Activated gamma-delta T cell (primary cell): ENCODE results near the gene FCHSD2.
"Not testable (repeated sequence)": the region's sequence is repeated elsewhere in the genome, so short reads cannot be mapped to it uniquely, and the experiment has no call there.

Experiments
- DNase-seq: peaks from one replicate; lab custom pipeline; 2025; lab: John Stamatoyannopoulos, UW

Gene FCHSD2

GRCh38 chr11:73011126-73011817 lies 130.8 kb downstream of the FCHSD2 start:
- no peak for DNase-seq

DNA sequence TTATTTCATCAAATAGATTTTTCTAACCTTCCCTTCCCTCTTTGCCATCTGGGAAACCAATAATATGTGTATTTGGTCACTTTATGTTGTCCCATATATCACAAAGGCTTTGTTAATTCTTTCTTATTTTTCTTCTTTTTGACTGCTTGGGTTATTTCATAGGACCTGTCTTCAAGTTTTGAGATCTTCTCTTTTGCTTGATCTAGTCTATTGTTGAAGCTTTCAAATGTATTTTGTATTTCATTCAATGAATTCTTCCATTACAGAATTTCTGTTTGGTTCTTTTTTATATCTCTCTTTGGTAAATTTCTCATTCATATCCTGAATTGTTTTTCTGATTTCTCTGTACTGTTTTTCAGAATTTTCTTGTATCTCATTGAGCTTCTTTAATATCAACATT lies 132.1 kb downstream of the FCHSD2 start:
- no peak for DNase-seq

DNA sequence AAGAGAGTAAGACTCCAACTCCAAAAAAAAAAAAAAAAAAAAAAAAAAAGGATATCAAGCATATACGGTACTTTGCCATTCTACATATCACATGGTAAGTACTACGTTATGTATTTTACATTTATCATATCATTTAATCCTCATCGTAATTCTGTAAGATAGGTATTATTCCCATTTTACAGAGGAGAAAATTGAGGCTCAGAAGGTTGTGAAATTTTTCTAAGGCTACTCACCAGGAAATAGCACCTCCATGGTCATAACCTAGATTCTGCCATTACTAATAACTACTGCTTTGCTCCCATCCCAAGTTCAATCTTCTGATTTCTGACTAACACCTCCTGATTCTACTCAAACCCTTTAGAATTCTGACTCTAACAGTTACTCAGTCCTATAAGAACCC lies 138.0 kb downstream of the FCHSD2 start:
- no peak for DNase-seq

DNA sequence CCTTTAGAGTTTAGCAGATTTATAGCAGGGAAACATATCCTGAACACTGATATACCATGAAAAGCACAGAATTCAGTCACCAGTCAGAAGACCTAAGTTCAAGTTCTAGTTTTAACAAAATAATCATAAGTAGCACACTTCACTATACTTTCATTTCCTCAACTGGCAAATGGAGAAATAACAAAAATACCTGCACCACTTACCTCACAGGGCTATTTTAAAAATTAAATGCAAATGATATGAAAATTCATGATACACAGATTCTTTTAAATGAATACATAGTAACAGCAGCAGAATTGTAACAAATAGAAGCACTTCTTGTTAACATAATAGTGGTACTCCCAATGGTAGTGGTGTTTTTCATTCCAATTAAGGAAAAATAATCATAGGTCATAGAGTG lies 139.0 kb downstream of the FCHSD2 start:
- DNase-seq = no peak

DNA sequence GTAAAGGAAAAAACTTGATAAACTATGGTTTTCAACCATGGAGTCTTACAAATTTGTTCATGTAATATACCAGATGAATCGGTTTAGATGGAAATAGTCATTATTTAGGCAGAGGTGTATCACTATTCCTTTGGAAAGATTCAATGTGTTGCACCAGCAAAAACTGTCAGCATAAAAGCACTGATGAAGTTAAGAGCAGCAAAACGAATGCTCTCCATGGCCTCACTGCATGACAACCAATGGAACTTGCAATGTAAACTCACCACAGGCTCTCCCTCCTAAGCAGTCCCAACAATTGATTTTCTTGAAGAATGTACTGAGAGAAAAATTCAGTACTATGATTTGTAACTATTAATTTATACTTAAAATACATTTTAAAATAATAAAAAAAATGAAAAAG lies 139.9 kb downstream of the FCHSD2 start:
- no peak for DNase-seq

DNA sequence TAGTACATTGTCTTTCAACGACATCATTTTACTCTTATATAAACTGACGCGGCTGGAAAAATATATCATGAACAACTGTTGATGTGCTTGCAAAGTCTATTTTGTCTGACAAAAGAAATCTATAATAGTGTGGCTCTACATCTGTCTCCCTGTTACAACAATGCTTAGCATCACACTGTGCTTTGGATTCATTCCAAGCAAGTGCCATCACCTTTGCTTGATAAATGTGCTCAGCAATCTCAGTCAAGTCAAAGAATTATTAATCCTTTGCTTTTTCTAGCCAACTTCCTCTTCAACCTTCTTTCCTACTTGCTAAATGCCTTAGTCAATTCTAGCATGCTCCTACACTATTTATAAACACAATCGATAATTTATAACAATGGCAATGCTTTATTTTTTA lies 140.5 kb downstream of the FCHSD2 start:
- no peak for DNase-seq

- no peak for DNase-seq
Measured at GRCh38 chr11:72998676-72999075, 143.4 kb downstream of the FCHSD2 start.

GRCh38 chr11:72996959-72997358 lies 145.2 kb downstream of the FCHSD2 start:
- DNase-seq = no peak

DNA sequence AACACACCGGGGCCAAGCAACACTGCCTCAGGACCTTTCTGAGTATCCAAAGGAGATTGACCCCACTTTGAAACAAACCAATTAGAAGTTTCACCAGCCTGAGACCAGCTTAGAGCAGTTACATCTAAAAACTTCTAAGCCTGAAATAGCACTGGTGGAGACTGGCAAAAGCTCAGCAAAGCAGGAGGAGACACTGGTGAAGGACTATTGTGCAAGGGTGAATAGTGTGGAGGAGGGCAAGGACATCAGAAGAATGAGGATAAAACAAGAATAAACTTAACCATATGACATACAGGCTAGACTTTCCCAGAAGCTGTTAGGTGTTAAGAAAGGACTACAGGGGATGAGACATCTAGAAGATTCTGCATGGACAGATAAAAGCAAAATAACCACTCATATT lies 152.4 kb downstream of the FCHSD2 start:
- DNase-seq = no peak

DNA sequence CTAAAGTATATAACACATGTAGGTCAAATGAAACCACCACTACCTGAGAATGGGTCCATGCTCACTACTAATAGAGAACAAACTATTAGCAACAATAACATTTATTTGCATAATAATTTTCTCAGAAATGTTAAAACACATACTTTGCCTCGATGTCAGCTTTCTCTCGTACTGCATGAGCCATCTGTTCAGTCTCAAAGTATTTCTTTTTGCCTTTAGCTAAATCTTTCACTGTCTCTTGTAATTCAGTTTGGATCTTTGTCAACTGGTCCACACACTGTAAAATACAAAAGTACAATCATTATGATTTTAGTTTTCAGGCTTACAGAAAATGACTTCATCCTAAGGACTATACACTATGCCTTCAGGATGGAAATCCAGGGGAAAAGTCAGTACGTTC lies 153.3 kb downstream of the FCHSD2 start:
- no peak for DNase-seq

DNA sequence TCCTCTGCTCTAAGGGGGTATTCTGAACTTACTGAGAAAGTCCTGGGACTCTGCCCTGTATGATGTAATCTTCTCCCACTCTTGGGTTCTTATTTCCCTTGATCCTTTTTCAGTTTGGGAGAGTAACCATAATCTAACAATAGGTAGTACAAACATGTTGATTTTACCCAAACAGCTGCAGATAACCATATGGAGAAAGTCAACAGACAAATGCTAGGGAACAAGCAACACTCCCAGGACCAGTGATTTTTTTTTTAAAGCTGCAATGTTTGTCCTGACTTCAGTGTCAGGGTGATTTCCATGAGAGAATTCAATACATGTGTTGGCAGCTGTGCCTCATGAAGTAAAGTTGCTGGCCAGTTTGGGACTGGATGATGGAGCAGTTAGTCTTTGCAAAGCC lies 156.5 kb downstream of the FCHSD2 start:
- no peak for DNase-seq

DNA sequence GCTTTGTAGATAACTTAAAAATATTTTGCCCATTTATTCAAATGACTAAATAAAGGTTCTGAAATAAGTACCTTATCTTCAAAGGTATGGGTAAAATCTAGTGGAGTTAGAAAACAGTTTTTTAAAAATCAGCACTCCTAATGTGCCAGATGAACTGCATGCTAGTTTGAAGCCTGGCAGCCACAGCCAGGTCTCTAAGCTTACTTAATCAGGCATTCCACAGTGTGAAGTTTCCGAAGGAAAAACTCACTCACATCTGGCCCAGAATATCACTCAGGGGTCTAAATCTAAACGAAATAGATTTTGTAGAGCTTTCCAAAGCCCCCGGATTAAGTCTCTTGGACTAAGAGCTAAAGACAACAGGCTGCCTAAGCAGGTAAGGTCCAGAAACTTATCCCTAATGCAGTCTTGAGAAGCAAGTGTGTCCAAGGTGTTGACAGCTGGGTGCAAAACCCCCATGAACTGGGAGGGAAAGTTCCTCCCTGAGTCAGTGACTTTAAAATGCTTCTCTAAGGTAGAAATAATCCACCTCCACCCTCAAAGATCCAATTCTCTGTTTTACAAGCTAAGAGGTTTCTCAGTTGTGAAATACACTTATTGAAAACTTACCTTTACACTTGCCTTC lies 157.6 kb downstream of the FCHSD2 start:
- DNase-seq = no peak

DNA sequence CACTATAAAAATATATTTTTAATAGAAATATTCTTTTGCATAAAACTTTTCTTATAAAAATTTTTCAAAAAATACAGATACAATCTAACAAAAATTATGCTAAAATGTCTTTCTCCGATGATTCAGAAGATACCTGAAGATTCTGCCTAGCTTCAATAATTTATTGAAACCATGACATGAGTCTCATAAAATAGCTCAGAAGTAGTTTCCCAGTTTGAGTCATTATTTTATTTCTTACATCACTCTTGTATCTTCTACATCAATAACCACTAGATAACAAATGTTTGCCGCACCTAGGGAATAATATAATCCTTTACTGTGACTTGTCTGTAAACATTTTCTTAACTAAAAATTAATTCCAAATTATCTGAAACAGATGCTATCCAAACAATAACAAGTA lies 158.6 kb downstream of the FCHSD2 start:
- no peak for DNase-seq

- no peak for DNase-seq
Measured at GRCh38 chr11:72981971-72982685, 160.0 kb downstream of the FCHSD2 start.

DNA sequence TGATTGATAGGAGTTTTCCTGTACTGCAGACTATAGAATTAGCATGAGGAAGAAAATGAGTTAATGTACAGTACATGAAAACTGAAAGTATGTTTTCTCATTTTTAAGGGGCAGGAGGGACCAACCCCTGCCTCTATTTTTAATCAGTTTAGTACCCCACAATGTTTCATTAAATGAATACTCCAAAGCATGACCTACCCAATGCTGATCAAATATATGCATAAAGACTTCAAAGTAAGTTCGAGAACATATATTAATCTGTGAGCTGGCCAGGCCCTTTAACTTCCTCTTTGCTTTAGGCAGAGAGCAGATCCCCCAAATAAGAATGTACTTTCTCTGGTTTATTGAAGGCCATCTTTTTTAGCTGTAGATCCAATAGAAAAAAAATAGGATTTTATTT lies 161.0 kb downstream of the FCHSD2 start:
- DNase-seq = no peak

GRCh38 chr11:72977782-72978181 lies 164.3 kb downstream of the FCHSD2 start:
- not testable (repeated sequence) for DNase-seq

- not testable (repeated sequence) for DNase-seq
Measured at GRCh38 chr11:72976522-72976892, 165.6 kb downstream of the FCHSD2 start.

DNA sequence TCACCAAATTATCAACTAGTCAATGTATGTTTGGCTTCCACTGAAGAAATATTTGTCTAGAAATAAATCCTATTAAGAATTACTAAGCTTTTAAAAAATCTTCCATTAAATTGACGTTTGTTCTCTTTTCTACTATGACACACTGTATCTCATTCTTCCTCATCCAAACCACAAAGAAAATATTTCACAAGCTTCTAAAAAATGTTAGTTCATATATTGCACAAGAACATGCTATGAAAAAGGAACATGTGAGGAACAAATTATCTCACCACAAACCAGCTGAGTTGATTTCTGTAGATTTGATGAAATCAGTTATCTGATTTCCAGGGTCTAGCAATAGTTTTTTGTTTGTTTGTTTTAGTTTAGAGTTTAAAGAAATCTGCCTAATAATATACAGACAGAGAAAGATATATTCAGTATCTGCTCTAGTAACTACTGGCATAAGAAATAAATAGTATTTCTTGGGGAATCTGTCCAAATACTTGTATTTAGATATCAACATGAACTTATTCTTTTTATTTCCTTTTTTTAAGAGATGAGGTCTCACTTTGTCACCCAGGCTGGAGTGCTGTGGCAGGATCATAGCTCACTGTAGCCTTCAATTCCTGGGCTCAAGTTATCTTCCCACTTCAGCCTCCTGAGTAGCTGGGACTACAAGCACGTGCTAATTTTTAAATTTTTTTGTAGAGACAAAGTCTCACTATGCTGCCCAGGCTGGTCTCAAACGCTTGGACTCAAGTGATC lies 166.2 kb downstream of the FCHSD2 start:
- DNase-seq = no peak

DNA sequence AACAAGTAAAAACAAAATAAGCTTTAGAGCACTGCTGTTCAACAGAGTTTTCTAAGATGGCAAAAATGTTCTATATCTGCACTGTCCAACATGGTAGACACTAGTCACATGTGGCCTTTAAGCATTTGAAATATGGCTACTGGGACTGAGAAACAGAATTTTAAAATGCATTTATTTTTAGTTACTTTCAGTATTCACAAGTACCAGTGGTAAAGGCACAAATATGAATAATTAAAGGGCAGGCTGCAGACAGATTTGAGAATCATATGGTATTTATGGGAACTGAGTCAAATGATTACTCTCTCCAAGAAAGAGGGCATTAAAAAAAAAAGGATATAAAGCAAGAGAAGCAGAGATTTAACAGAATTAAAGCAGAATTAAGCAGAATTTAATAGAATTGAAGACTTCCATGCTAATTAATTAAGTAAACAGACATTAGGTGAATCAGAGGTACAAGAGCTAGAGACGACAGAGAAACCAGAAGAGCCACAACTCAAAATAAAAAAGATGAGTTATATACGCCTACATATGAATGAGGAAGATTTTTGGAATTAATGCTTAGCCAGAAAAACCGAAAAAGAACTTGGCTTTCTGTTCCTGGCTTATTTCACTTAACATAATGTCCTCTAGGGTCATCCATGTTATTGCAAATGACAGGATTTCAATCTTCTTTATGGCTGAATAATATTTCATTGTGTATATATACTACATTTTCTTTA lies 167.5 kb downstream of the FCHSD2 start:
- no peak for DNase-seq

GRCh38 chr11:72972496-72973128 lies 169.5 kb downstream of the FCHSD2 start:
- DNase-seq = no peak

DNA sequence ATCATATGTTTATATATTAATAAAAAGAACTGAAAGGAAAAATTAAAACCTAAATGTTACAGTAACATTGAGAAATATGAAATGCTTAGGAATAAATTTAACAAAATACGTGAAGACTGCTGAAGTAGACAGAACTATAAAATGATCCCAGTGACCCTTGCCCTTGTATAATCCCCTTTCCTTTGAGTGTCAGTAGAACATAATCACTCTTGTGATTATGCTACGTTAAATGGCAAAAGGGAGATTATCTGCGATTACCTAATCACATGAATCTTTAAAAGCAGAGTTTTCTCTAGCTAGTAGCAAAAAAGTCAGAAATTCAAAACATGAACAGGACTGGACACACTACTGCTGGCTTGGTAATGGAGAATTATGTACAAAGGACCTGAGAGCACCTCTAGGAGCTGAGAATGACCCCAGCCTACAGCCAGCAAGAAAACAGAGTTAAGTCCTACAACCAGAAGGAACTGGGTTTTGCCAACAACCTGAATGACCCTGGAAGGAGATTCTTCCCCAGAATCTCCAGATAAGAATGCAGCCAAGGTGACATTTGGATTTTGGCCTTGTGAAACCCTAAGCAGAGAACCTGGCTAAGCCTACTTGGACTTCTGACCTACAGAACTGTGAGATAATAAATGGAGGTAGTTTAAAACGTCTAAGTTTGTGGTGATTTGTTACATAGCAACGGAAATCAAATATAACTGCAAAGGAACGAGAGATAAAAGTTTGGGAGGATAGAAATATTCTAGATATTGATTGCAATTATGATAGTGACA lies 170.7 kb downstream of the FCHSD2 start:
- no peak for DNase-seq
